ENCODE data around the gene ATG9A.

The ATG9A gene, protein sequence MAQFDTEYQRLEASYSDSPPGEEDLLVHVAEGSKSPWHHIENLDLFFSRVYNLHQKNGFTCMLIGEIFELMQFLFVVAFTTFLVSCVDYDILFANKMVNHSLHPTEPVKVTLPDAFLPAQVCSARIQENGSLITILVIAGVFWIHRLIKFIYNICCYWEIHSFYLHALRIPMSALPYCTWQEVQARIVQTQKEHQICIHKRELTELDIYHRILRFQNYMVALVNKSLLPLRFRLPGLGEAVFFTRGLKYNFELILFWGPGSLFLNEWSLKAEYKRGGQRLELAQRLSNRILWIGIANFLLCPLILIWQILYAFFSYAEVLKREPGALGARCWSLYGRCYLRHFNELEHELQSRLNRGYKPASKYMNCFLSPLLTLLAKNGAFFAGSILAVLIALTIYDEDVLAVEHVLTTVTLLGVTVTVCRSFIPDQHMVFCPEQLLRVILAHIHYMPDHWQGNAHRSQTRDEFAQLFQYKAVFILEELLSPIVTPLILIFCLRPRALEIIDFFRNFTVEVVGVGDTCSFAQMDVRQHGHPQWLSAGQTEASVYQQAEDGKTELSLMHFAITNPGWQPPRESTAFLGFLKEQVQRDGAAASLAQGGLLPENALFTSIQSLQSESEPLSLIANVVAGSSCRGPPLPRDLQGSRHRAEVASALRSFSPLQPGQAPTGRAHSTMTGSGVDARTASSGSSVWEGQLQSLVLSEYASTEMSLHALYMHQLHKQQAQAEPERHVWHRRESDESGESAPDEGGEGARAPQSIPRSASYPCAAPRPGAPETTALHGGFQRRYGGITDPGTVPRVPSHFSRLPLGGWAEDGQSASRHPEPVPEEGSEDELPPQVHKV

GRCh38 chr2:219229305-219230058, at the start of gene ATG9A, which contains the start of gene ANKZF1:
ATG9A (minus strand) TSS chr2:219229636; CDS start chr2:219228024, 1,612 bp downstream.
ANKZF1 (plus strand) TSS chr2:219229806; CDS start chr2:219230258, 452 bp downstream.
- peak within 1 kb of the TSS; percentile 96 for H3K27ac Mint-ChIP-seq
- H3K4me3 Mint-ChIP-seq, result peak within 1 kb of the TSS; percentile 97
- DNase-seq (ENCODE audit: low spot score in 2 of 2) (peak; percentile 95 to 97), ATAC-seq (ENCODE audit: low read depth) (peak; percentile 96)
- H3K9me3 Mint-ChIP-seq, result no peaks in the 10 kb centered on the region
- no peaks in the 10 kb centered on the region for H3K27me3 Mint-ChIP-seq
- peaks cover 28% of the 10 kb centered on the region for H3K4me1 Mint-ChIP-seq
- H3K36me3 Mint-ChIP-seq, result peaks cover 30% of the 10 kb centered on the region

DNA sequence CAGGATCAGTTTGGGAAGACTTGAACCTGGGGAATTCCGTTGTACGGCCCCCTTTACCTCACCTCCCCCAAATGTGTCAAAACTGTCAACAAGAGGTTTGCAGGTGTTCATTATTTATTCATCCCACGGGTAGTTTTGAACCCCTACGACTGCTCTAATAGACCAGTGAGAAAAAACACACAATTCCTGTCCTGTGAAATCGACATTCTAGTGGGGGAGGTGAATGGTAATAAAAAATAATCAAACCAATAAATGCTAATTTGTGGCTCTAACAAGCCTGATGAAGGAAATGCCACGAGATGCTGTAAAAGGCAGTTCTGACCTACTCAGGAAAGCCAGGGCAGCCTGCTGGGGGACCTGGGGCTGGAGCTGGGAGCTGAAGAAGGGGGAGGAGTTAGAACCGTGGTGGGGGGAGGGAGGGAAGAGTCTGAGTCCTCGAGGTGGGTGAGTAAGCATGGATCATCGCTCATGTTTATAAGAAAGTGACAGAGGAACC, 49.3 kb upstream of the ATG9A start:
- DNase-seq (ENCODE audit: low spot score in 2 of 2) (no peak), ATAC-seq (ENCODE audit: low read depth) (peak; percentile 3)
- Mint-ChIP-seq H3K27ac (peak overlapping the region; percentile 97), H3K36me3 (peaks cover 12% of the 10 kb centered on the region), H3K9me3 (no peaks in the 10 kb centered on the region), H3K4me3 (peak overlapping the region; percentile 94), H3K27me3 (no peaks in the 10 kb centered on the region), H3K4me1 (peaks cover 36% of the 10 kb centered on the region)

GRCh38 chr2:219277703-219278654, 48.5 kb upstream of the ATG9A start:
- Mint-ChIP-seq H3K27ac (peak overlapping the region; percentile 97), H3K36me3 (peaks cover 9% of the 10 kb centered on the region), H3K4me1 (peaks cover 34% of the 10 kb centered on the region), H3K4me3 (peak overlapping the region; percentile 94), H3K9me3 (no peaks in the 10 kb centered on the region), H3K27me3 (no peaks in the 10 kb centered on the region)
- DNase-seq (ENCODE audit: low spot score in 2 of 2) (peak; percentile 81 to 88), ATAC-seq (ENCODE audit: low read depth) (peak; percentile 6)

DNA sequence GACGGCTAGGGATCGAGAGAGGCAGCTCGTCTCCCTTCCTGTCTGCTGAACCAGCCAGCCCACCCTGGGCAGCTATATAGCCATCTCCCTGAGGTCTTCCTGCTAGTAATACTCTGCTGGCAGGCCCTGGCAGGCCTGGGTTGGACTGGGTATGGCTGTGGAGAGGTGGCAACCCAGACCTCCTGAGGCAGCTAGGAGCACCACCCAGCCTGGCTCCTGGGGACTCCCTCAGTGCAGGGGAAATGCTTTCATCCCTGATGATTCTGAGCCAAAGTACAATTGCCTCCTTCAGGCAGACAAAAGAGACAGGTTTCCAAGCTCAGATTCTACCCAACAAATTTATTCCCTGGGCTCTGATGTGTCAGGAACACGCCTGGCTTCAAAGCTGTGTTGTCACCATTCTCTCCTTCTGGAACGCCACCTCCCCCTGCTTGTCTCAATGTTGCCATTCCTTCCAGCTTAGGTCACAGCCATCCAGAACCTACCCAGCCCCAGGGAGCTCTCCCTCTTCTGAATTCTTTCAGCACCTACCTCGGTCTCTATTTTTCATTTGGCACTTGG, 45.0 kb upstream of the ATG9A start:
- peaks cover 31% of the 10 kb centered on the region for H3K4me1 Mint-ChIP-seq
- no peaks in the 10 kb centered on the region for H3K9me3 Mint-ChIP-seq
- H3K27me3 Mint-ChIP-seq, result no peaks in the 10 kb centered on the region
- ATAC-seq (ENCODE audit: low read depth), result no peak
- peaks cover 6% of the 10 kb centered on the region for H3K36me3 Mint-ChIP-seq
- no peak overlapping the region for H3K27ac Mint-ChIP-seq
- H3K4me3 Mint-ChIP-seq, result no peak overlapping the region
- no peak for DNase-seq (ENCODE audit: low spot score in 2 of 2)

GRCh38 chr2:219273937-219274336, 44.5 kb upstream of the ATG9A start:
- Mint-ChIP-seq H3K4me3 (no peak overlapping the region), H3K27ac (no peak overlapping the region), H3K9me3 (no peaks in the 10 kb centered on the region), H3K36me3 (peaks cover 8% of the 10 kb centered on the region), H3K4me1 (peaks cover 31% of the 10 kb centered on the region), H3K27me3 (no peaks in the 10 kb centered on the region)
- ATAC-seq (ENCODE audit: low read depth) (no peak), DNase-seq (ENCODE audit: low spot score in 2 of 2) (no peak)

DNA sequence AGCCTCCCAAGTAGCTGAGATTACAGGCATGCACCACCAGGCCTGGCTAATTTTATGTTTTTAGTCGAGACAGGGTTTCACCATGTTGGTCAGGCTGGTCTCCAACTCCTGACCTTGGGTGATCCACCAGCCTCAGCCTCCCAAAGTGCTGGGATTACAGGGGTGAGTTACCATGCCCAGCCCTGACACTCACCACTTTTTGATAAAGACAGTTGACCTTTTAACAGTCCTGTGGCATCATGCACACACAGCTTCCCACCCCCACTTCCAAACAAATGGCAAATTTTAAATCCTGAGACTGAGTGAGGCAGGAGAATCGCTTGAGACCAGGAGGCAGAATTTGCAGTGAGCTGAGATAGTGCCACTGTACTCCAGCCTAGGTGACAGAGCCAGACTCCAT, 43.6 kb upstream of the ATG9A start:
- Mint-ChIP-seq H3K36me3 (peaks cover 8% of the 10 kb centered on the region), H3K9me3 (no peaks in the 10 kb centered on the region), H3K27me3 (no peaks in the 10 kb centered on the region), H3K4me1 (peaks cover 26% of the 10 kb centered on the region), H3K4me3 (no peak overlapping the region), H3K27ac (no peak overlapping the region)
- DNase-seq (ENCODE audit: low spot score in 2 of 2) (no peak), ATAC-seq (ENCODE audit: low read depth) (no peak)

DNA sequence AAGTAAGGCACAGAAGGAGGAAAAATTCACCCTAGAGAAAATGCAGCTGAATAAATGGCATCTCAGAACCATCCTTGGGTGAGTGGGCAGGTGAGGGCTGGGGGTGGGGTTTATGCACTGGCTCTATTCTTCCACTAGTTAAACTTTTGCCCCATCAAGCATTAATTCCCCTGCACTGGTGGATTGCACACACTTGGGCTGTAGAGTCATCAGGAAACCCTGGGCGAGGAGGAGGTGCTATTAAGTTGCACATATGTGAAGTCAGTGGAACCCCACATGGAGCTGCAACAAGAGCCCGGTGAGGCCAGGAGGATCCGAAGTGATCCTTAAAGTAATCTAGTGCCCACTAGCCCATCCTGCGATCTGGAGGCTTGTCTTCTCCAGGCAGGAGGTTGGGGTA, 42.9 kb upstream of the ATG9A start:
- Mint-ChIP-seq H3K27me3 (no peaks in the 10 kb centered on the region), H3K36me3 (peaks cover 8% of the 10 kb centered on the region), H3K9me3 (no peaks in the 10 kb centered on the region), H3K4me3 (no peak overlapping the region), H3K27ac (no peak overlapping the region), H3K4me1 (peaks cover 24% of the 10 kb centered on the region)
- DNase-seq (ENCODE audit: low spot score in 2 of 2) (no peak), ATAC-seq (ENCODE audit: low read depth) (no peak)

- Mint-ChIP-seq H3K36me3 (peaks cover 11% of the 10 kb centered on the region), H3K27me3 (no peaks in the 10 kb centered on the region), H3K4me3 (no peak overlapping the region), H3K4me1 (peaks cover 24% of the 10 kb centered on the region), H3K27ac (no peak overlapping the region), H3K9me3 (no peaks in the 10 kb centered on the region)
- ATAC-seq (ENCODE audit: low read depth), result no peak
- DNase-seq (ENCODE audit: low spot score in 2 of 2), result no peak
Observed at GRCh38 chr2:219271021-219271420, 41.6 kb upstream of the ATG9A start.

GRCh38 chr2:219270055-219270372, 40.6 kb upstream of the ATG9A start:
- Mint-ChIP-seq H3K27ac (no peak overlapping the region), H3K9me3 (no peaks in the 10 kb centered on the region), H3K4me3 (no peak overlapping the region), H3K36me3 (peaks cover 11% of the 10 kb centered on the region), H3K4me1 (peaks cover 24% of the 10 kb centered on the region), H3K27me3 (no peaks in the 10 kb centered on the region)
- DNase-seq (ENCODE audit: low spot score in 2 of 2), result no peak
- ATAC-seq (ENCODE audit: low read depth), result no peak

GRCh38 chr2:219269362-219270054, 40.1 kb upstream of the ATG9A start:
- Mint-ChIP-seq H3K36me3 (peaks cover 7% of the 10 kb centered on the region), H3K4me1 (peaks cover 22% of the 10 kb centered on the region), H3K9me3 (no peaks in the 10 kb centered on the region), H3K27me3 (no peaks in the 10 kb centered on the region), H3K27ac (no peak overlapping the region), H3K4me3 (no peak overlapping the region)
- no peak for ATAC-seq (ENCODE audit: low read depth)
- no peak for DNase-seq (ENCODE audit: low spot score in 2 of 2)

DNA sequence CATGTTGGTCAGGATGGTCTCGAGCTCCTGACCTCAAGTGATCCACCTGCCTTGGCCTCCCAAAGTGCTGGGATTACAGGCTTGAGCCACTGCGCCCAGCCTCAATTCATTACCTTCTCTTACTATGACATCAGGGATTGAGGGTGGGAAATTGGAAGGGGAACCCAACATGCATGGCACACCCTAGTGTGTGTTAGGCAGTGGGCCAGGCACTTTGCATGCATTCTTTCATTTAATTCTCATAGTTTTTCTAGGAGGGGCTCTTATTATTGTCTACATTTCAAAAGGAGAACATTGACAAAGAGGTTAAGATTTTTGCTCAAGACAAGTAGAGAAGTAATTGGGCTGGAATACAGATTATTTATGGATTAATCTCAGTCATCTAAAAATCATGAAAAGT, 38.9 kb upstream of the ATG9A start:
- ATAC-seq (ENCODE audit: low read depth), result no peak
- H3K4me3 Mint-ChIP-seq, result no peak overlapping the region
- peaks cover 20% of the 10 kb centered on the region for H3K4me1 Mint-ChIP-seq
- no peaks in the 10 kb centered on the region for H3K9me3 Mint-ChIP-seq
- no peak overlapping the region for H3K27ac Mint-ChIP-seq
- no peaks in the 10 kb centered on the region for H3K27me3 Mint-ChIP-seq
- DNase-seq (ENCODE audit: low spot score in 2 of 2), result no peak
- H3K36me3 Mint-ChIP-seq, result peaks cover 7% of the 10 kb centered on the region

- no peak overlapping the region for H3K27ac Mint-ChIP-seq
- DNase-seq (ENCODE audit: low spot score in 2 of 2) (no peak), ATAC-seq (ENCODE audit: low read depth) (no peak)
- peaks cover 7% of the 10 kb centered on the region for H3K36me3 Mint-ChIP-seq
- peaks cover 16% of the 10 kb centered on the region for H3K4me1 Mint-ChIP-seq
- no peak overlapping the region for H3K4me3 Mint-ChIP-seq
- H3K27me3 Mint-ChIP-seq, result no peaks in the 10 kb centered on the region
- H3K9me3 Mint-ChIP-seq, result no peaks in the 10 kb centered on the region
Observed at GRCh38 chr2:219266886-219267285, 37.5 kb upstream of the ATG9A start.

Data from memory B cell (primary cell).